ENCODE results near the gene HSPA2.

GRCh38 chr14:64549016-64549415, 8.5 kb downstream of the HSPA2 start:
- TF ChIP-seq FOXJ3 (CRISPR knock-in tag; IDR thresholded peaks at IDR 0.05) (no peak), CTCF (IDR thresholded peaks at IDR 0.05) (no peak)
